WTC11 (cell line): ENCODE results near the gene UCHL1. TPM values are rescaled to one million over a fixed set of nuclear protein-coding genes. Genes with fewer than 3 reads are reported as not detected.

Experiments
- ATAC-seq: fragments of 200-7000 bp; cut with Tn5 transposase; 2 replicates; pipeline ENCODE4 v1.10.0; 2021; ENCODE audit warnings: mild to moderate bottlenecking, moderate library complexity
- CTCF ChIA-PET: fragments of 300-600 bp; sonication (Branson Sonifier 250); formaldehyde crosslinking; loops from one replicate; lab custom pipeline; 2021; ENCODE audit warnings: antibody characterized with exemption; lab: Charles Lee
- POLR2A ChIA-PET: fragments of 350-600 bp; sonication (Branson Sonifier 250); formaldehyde crosslinking; loops from one replicate; lab custom pipeline; 2021; ENCODE audit warnings: antibody characterized with exemption; lab: Charles Lee
- DNase-seq: peaks from one replicate; pipeline ENCODE4 v3.0.0; 2021; ENCODE audit warnings: low spot score
- H3K27ac Mint-ChIP-seq: 2 replicates; pipeline ENCODE4 v1.8.0; 2021; ENCODE audit warnings: mixed read lengths
- H3K27me3 Mint-ChIP-seq: 2 replicates; pipeline ENCODE4 v1.8.0; 2021; ENCODE audit warnings: low read depth, mild to moderate bottlenecking, moderate library complexity, mixed read lengths
- H3K36me3 Mint-ChIP-seq: 2 replicates; pipeline ENCODE4 v1.8.0; 2021; ENCODE audit warnings: mixed read lengths
- H3K4me1 Mint-ChIP-seq: 2 replicates; pipeline ENCODE4 v1.8.0; 2022; ENCODE audit warnings: mixed read lengths
- H3K4me3 Mint-ChIP-seq: 2 replicates; pipeline ENCODE4 v1.8.0; 2021; ENCODE audit warnings: mild to moderate bottlenecking, moderate library complexity, mixed read lengths
- H3K9me3 Mint-ChIP-seq: 2 replicates; pipeline ENCODE4 v1.8.0; 2021; ENCODE audit warnings: mixed read lengths
- AR ChIP-seq: fragments of 250-450 bp; sonication (Bioruptor Pico); IDR thresholded peaks from 2 replicates; pipeline ENCODE4 v1.9.0; 2021; ENCODE audit warnings: mild to moderate bottlenecking
- E2F4 ChIP-seq: sonication (generic); formaldehyde crosslinking; IDR thresholded peaks from 2 replicates; pipeline ENCODE4 v1.8.1; 2022; ENCODE audit warnings: low read depth, mild to moderate bottlenecking, moderate library complexity, missing genetic modification reagents, borderline replicate concordance
- FOXK1 ChIP-seq: sonication (generic); formaldehyde crosslinking; IDR thresholded peaks from 2 replicates; pipeline ENCODE4 v1.8.0; 2022; ENCODE audit warnings: mild to moderate bottlenecking, moderate library complexity, missing genetic modification reagents
- HMGA2 ChIP-seq: fragments of 250-450 bp; sonication (Bioruptor Pico); IDR thresholded peaks from 2 replicates; pipeline ENCODE4 v1.4.0; 2021; ENCODE audit warnings: mild to moderate bottlenecking, moderate library complexity
- JAZF1 ChIP-seq: fragments of 250-450 bp; sonication (Bioruptor Pico); IDR thresholded peaks from 2 replicates; pipeline ENCODE4 v1.9.0; 2021; ENCODE audit warnings: moderate library complexity, mild to moderate bottlenecking, inconsistent platforms
- JUN ChIP-seq: sonication (generic); formaldehyde crosslinking; IDR thresholded peaks from 2 replicates; pipeline ENCODE4 v1.8.0; 2023; ENCODE audit warnings: mild to moderate bottlenecking, missing genetic modification reagents
- MLX ChIP-seq: sonication (generic); formaldehyde crosslinking; IDR thresholded peaks from 2 replicates; pipeline ENCODE4 v1.8.1; 2023; ENCODE audit warnings: mild to moderate bottlenecking, missing genetic modification reagents, moderate library complexity
- MYBL2 ChIP-seq: sonication (generic); formaldehyde crosslinking; IDR thresholded peaks from 2 replicates; pipeline ENCODE4 v1.8.1; 2023; ENCODE audit warnings: mild to moderate bottlenecking, moderate library complexity, missing genetic modification reagents
- total RNA-seq: library from RNA; stranded (reverse); gene quantifications from 3 replicates; pipeline ENCODE4 v1.2.3, GENCODE V29; 2021
- TF ChIP-seq, protein P1 (sequence below): sonication (generic); formaldehyde crosslinking; IDR thresholded peaks from 2 replicates; pipeline ENCODE4 v1.8.1; 2023; ENCODE audit warnings: mild to moderate bottlenecking, missing genetic modification reagents
- TF ChIP-seq, protein P2 (sequence below): sonication (generic); formaldehyde crosslinking; IDR thresholded peaks from 2 replicates; pipeline ENCODE4 v1.8.0; 2022; ENCODE audit warnings: missing genetic modification reagents
- TF ChIP-seq, protein P3 (sequence below): fragments of 250-450 bp; sonication (Bioruptor Pico); IDR thresholded peaks from 2 replicates; pipeline ENCODE4 v1.9.0; 2021; ENCODE audit warnings: mild to moderate bottlenecking
- TF ChIP-seq, protein P4 (sequence below): sonication (generic); formaldehyde crosslinking; IDR thresholded peaks from 2 replicates; pipeline ENCODE4 v1.8.0; 2022; ENCODE audit warnings: mild to moderate bottlenecking, missing genetic modification reagents
- TF ChIP-seq, protein P5 (sequence below): fragments of 250-450 bp; sonication (Bioruptor Pico); IDR thresholded peaks from 2 replicates; pipeline ENCODE4 v1.9.0; 2021; ENCODE audit warnings: mild to moderate bottlenecking, borderline replicate concordance
- TF ChIP-seq, protein P6 (sequence below): sonication (generic); formaldehyde crosslinking; IDR thresholded peaks from 2 replicates; pipeline ENCODE4 v1.8.1; 2022; ENCODE audit warnings: mild to moderate bottlenecking, missing genetic modification reagents, moderate library complexity, borderline replicate concordance
- TF ChIP-seq, protein P7 (sequence below): sonication (generic); formaldehyde crosslinking; IDR thresholded peaks from 2 replicates; pipeline ENCODE4 v1.8.1; 2022; ENCODE audit warnings: missing genetic modification reagents, borderline replicate concordance
- TF ChIP-seq, protein P8 (sequence below): sonication (generic); formaldehyde crosslinking; IDR thresholded peaks from 2 replicates; pipeline ENCODE4 v1.8.0; 2022; ENCODE audit warnings: mild to moderate bottlenecking, missing genetic modification reagents

UCHL1 gene
- total RNA-seq, 1 experiment from 2014 or later = 548 TPM

GRCh38 chr4:41219421-41219950 lies 37.2 kb upstream of the UCHL1 start:
- Mint-ChIP-seq H3K27me3 (no peaks in the 10 kb centered on the region), H3K9me3 (no peaks in the 10 kb centered on the region), H3K27ac (no peak overlapping the region), H3K4me1 (peaks cover 36% of the 10 kb centered on the region), H3K4me3 (no peak overlapping the region), H3K36me3 (no peaks in the 10 kb centered on the region)
- CTCF ChIA-PET = no interaction called here
- no peak for DNase-seq
- ATAC-seq = no peak
- POLR2A ChIA-PET = no interaction called here
- TF ChIP-seq MYBL2 (CRISPR knock-in tag) = no peak
- no peak for TF ChIP-seq JUN (CRISPR knock-in tag)
- TF ChIP-seq, protein P1, sequence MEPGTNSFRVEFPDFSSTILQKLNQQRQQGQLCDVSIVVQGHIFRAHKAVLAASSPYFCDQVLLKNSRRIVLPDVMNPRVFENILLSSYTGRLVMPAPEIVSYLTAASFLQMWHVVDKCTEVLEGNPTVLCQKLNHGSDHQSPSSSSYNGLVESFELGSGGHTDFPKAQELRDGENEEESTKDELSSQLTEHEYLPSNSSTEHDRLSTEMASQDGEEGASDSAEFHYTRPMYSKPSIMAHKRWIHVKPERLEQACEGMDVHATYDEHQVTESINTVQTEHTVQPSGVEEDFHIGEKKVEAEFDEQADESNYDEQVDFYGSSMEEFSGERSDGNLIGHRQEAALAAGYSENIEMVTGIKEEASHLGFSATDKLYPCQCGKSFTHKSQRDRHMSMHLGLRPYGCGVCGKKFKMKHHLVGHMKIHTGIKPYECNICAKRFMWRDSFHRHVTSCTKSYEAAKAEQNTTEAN (CRISPR knock-in tag) = no peak
- no peak for TF ChIP-seq FOXK1 (CRISPR knock-in tag)
- no peak for TF ChIP-seq HMGA2 (CRISPR knock-in tag)
- TF ChIP-seq, protein P2, sequence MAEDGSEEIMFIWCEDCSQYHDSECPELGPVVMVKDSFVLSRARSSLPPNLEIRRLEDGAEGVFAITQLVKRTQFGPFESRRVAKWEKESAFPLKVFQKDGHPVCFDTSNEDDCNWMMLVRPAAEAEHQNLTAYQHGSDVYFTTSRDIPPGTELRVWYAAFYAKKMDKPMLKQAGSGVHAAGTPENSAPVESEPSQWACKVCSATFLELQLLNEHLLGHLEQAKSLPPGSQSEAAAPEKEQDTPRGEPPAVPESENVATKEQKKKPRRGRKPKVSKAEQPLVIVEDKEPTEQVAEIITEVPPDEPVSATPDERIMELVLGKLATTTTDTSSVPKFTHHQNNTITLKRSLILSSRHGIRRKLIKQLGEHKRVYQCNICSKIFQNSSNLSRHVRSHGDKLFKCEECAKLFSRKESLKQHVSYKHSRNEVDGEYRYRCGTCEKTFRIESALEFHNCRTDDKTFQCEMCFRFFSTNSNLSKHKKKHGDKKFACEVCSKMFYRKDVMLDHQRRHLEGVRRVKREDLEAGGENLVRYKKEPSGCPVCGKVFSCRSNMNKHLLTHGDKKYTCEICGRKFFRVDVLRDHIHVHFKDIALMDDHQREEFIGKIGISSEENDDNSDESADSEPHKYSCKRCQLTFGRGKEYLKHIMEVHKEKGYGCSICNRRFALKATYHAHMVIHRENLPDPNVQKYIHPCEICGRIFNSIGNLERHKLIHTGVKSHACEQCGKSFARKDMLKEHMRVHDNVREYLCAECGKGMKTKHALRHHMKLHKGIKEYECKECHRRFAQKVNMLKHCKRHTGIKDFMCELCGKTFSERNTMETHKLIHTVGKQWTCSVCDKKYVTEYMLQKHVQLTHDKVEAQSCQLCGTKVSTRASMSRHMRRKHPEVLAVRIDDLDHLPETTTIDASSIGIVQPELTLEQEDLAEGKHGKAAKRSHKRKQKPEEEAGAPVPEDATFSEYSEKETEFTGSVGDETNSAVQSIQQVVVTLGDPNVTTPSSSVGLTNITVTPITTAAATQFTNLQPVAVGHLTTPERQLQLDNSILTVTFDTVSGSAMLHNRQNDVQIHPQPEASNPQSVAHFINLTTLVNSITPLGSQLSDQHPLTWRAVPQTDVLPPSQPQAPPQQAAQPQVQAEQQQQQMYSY (CRISPR knock-in tag) = no peak
- TF ChIP-seq, protein P3, sequence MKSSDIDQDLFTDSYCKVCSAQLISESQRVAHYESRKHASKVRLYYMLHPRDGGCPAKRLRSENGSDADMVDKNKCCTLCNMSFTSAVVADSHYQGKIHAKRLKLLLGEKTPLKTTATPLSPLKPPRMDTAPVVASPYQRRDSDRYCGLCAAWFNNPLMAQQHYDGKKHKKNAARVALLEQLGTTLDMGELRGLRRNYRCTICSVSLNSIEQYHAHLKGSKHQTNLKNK (CRISPR knock-in tag) = no peak
- TF ChIP-seq, protein P4, sequence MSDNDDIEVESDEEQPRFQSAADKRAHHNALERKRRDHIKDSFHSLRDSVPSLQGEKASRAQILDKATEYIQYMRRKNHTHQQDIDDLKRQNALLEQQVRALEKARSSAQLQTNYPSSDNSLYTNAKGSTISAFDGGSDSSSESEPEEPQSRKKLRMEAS = no peak
- no peak for TF ChIP-seq AR (CRISPR knock-in tag)
- TF ChIP-seq MLX (CRISPR knock-in tag) = no peak
- TF ChIP-seq E2F4 = no peak
- TF ChIP-seq, protein P5, sequence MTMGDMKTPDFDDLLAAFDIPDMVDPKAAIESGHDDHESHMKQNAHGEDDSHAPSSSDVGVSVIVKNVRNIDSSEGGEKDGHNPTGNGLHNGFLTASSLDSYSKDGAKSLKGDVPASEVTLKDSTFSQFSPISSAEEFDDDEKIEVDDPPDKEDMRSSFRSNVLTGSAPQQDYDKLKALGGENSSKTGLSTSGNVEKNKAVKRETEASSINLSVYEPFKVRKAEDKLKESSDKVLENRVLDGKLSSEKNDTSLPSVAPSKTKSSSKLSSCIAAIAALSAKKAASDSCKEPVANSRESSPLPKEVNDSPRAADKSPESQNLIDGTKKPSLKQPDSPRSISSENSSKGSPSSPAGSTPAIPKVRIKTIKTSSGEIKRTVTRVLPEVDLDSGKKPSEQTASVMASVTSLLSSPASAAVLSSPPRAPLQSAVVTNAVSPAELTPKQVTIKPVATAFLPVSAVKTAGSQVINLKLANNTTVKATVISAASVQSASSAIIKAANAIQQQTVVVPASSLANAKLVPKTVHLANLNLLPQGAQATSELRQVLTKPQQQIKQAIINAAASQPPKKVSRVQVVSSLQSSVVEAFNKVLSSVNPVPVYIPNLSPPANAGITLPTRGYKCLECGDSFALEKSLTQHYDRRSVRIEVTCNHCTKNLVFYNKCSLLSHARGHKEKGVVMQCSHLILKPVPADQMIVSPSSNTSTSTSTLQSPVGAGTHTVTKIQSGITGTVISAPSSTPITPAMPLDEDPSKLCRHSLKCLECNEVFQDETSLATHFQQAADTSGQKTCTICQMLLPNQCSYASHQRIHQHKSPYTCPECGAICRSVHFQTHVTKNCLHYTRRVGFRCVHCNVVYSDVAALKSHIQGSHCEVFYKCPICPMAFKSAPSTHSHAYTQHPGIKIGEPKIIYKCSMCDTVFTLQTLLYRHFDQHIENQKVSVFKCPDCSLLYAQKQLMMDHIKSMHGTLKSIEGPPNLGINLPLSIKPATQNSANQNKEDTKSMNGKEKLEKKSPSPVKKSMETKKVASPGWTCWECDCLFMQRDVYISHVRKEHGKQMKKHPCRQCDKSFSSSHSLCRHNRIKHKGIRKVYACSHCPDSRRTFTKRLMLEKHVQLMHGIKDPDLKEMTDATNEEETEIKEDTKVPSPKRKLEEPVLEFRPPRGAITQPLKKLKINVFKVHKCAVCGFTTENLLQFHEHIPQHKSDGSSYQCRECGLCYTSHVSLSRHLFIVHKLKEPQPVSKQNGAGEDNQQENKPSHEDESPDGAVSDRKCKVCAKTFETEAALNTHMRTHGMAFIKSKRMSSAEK (CRISPR knock-in tag) = no peak
- TF ChIP-seq, protein P6, sequence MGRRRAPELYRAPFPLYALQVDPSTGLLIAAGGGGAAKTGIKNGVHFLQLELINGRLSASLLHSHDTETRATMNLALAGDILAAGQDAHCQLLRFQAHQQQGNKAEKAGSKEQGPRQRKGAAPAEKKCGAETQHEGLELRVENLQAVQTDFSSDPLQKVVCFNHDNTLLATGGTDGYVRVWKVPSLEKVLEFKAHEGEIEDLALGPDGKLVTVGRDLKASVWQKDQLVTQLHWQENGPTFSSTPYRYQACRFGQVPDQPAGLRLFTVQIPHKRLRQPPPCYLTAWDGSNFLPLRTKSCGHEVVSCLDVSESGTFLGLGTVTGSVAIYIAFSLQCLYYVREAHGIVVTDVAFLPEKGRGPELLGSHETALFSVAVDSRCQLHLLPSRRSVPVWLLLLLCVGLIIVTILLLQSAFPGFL (CRISPR knock-in tag) = no peak
- TF ChIP-seq, protein P7, sequence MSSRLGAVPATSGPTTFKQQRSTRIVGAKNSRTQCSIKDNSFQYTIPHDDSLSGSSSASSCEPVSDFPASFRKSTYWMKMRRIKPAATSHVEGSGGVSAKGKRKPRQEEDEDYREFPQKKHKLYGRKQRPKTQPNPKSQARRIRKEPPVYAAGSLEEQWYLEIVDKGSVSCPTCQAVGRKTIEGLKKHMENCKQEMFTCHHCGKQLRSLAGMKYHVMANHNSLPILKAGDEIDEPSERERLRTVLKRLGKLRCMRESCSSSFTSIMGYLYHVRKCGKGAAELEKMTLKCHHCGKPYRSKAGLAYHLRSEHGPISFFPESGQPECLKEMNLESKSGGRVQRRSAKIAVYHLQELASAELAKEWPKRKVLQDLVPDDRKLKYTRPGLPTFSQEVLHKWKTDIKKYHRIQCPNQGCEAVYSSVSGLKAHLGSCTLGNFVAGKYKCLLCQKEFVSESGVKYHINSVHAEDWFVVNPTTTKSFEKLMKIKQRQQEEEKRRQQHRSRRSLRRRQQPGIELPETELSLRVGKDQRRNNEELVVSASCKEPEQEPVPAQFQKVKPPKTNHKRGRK (CRISPR knock-in tag) = no peak
- TF ChIP-seq JAZF1 = no peak
- TF ChIP-seq, protein P8, sequence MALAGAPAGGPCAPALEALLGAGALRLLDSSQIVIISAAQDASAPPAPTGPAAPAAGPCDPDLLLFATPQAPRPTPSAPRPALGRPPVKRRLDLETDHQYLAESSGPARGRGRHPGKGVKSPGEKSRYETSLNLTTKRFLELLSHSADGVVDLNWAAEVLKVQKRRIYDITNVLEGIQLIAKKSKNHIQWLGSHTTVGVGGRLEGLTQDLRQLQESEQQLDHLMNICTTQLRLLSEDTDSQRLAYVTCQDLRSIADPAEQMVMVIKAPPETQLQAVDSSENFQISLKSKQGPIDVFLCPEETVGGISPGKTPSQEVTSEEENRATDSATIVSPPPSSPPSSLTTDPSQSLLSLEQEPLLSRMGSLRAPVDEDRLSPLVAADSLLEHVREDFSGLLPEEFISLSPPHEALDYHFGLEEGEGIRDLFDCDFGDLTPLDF (CRISPR knock-in tag) = no peak
